ENCODE data around the gene CRIM1. TPM values are rescaled to one million over a fixed set of nuclear protein-coding genes. Genes with fewer than 3 reads are reported as not detected.

The CRIM1 gene
- total and polyA plus RNA-seq, 7 experiments from 2014 or later: 0.10 to 7.1 (median 0.92) TPM

DNA sequence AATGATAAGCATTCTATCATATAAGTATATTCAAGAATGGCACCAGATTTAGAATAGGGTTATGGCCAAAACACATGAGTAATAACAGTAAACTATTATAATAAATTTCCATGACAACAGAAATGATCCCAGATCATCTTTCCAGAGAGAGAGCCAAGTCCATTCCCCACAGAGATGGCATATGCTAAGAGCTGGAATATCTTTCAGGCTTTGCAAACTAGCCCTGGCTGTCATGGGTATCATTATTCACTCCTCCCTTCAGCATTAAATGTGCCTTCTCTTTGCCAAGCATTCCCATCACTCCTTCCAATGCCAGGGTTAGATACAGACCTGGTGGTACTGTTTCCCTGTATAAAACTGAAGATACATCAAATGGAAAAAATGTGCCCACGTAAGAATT, 231.5 kb downstream of the CRIM1 start:
- Mint-ChIP-seq H3K4me3 (no peak overlapping the region), H3K27ac (no peak overlapping the region), H3K4me1 (peaks cover 8 to 25% (median 15%) of the 10 kb centered on the region in 7 donors), H3K36me3 (peaks cover 15 to 59% (median 55%) of the 10 kb centered on the region in 5 donors), H3K9me3 (no peaks in the 10 kb centered on the region), H3K27me3 (no peaks in the 10 kb centered on the region)
- no peak overlapping the region for H3K4me3 ChIP-seq (ENCODE audit: low read length)
- H3K27me3 ChIP-seq (ENCODE audit: control insufficient read depth in 2 of 2, insufficient read depth in 2 of 2, low read length in 2 of 2): no peaks in the 10 kb centered on the region
- CTCF ChIA-PET: no interaction called here
- ATAC-seq: no peak
- no peaks in the 10 kb centered on the region for H3K4me1 ChIP-seq (ENCODE audit: control insufficient read depth in 2 of 2, insufficient read depth in 2 of 2, low read length in 2 of 2)
- intact Hi-C loops (cut with micrococcal nuclease): no loop called here
- POLR2A ChIA-PET: no interaction called here
- no peak overlapping the region for H3K27ac ChIP-seq (ENCODE audit: low read depth, low read length)
- peaks cover 3 to 34% (median 7%) of the 10 kb centered on the region in 3 experiments for H3K36me3 ChIP-seq (ENCODE audit: control insufficient read depth in 2 of 3, insufficient read depth in 3 of 3, low read length in 3 of 3)
- H3K9me3 ChIP-seq (ENCODE audit: control insufficient read depth in 2 of 3, low read length in 3 of 3): no peaks in the 10 kb centered on the region
- no peak for DNase-seq

DNA sequence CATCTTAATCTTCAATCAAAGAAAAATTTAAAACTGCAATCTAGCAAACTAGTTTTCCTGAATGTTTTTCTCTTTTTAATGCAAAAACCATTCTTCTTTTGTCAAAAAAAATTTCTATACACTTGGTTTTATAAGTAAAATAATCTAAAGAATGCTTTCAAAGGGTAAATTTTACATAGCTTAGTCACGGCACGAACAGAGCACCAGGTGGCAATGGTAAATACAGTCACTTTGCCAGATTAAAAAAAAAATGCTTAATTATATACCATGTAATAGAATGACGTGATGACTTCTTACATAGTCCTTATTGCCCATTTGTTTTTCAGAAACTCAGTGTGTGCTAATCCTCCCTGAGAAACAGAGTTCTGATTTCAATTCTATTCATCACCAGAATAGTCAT, 232.0 kb downstream of the CRIM1 start:
- no peak for ATAC-seq
- CTCF ChIA-PET: no interaction called here
- POLR2A ChIA-PET: no interaction called here
- Mint-ChIP-seq H3K27me3 (no peaks in the 10 kb centered on the region), H3K36me3 (peaks cover 15 to 55% (median 51%) of the 10 kb centered on the region in 5 donors), H3K9me3 (no peaks in the 10 kb centered on the region), H3K4me1 (peaks cover 8 to 27% (median 15%) of the 10 kb centered on the region in 7 donors), H3K27ac (no peak overlapping the region), H3K4me3 (no peak overlapping the region)
- H3K27me3 ChIP-seq (ENCODE audit: control insufficient read depth in 2 of 2, insufficient read depth in 2 of 2, low read length in 2 of 2): no peaks in the 10 kb centered on the region
- H3K36me3 ChIP-seq (ENCODE audit: control insufficient read depth in 2 of 3, insufficient read depth in 3 of 3, low read length in 3 of 3): peaks cover 3 to 31% (median 7%) of the 10 kb centered on the region in 3 experiments
- DNase-seq: no peak
- H3K27ac ChIP-seq (ENCODE audit: low read depth, low read length): no peak overlapping the region
- intact Hi-C loops (cut with micrococcal nuclease): no loop called here
- H3K4me3 ChIP-seq (ENCODE audit: low read length): no peak overlapping the region
- no peaks in the 10 kb centered on the region for H3K9me3 ChIP-seq (ENCODE audit: control insufficient read depth in 2 of 3, low read length in 3 of 3)
- no peaks in the 10 kb centered on the region for H3K4me1 ChIP-seq (ENCODE audit: control insufficient read depth in 2 of 2, insufficient read depth in 2 of 2, low read length in 2 of 2)

DNA sequence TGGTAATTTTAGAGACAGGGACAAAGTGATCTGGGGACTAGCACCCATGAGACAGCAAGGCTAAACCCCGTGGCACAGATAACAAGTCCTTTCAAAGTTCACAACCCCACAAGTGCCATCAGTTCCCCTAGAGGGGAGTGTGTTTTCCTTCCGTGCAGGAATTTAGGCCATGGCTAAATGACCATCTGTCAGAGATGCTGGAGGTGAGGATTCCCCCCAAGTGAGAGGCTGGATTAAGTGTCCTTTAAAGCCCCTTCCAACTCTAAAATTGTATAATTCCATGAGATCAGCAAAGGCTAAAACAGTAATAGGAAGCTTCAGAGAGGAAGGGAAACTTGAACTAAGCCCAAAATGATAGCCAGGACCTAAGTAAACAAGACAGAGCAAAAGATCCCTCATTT, 233.7 kb downstream of the CRIM1 start:
- DNase-seq (no peak), ATAC-seq (no peak)
- Mint-ChIP-seq H3K9me3 (no peaks in the 10 kb centered on the region), H3K27ac (no peak overlapping the region), H3K27me3 (no peaks in the 10 kb centered on the region), H3K36me3 (peaks cover 9 to 47% (median 34%) of the 10 kb centered on the region in 5 donors), H3K4me3 (no peak overlapping the region), H3K4me1 (peaks cover 13 to 32% (median 24%) of the 10 kb centered on the region in 7 donors)
- no peaks in the 10 kb centered on the region for H3K9me3 ChIP-seq (ENCODE audit: control insufficient read depth in 2 of 3, low read length in 3 of 3)
- no peak overlapping the region for H3K27ac ChIP-seq (ENCODE audit: low read depth, low read length)
- H3K36me3 ChIP-seq (ENCODE audit: control insufficient read depth in 2 of 3, insufficient read depth in 3 of 3, low read length in 3 of 3): peaks cover 3 to 20% (median 7%) of the 10 kb centered on the region in 3 experiments
- ChIA-PET CTCF (no interaction called here), POLR2A (no interaction called here)
- intact Hi-C loops (cut with micrococcal nuclease): no loop called here
- no peaks in the 10 kb centered on the region for H3K27me3 ChIP-seq (ENCODE audit: control insufficient read depth in 2 of 2, insufficient read depth in 2 of 2, low read length in 2 of 2)
- no peaks in the 10 kb centered on the region for H3K4me1 ChIP-seq (ENCODE audit: control insufficient read depth in 2 of 2, insufficient read depth in 2 of 2, low read length in 2 of 2)
- no peak overlapping the region for H3K4me3 ChIP-seq (ENCODE audit: low read length)

DNA sequence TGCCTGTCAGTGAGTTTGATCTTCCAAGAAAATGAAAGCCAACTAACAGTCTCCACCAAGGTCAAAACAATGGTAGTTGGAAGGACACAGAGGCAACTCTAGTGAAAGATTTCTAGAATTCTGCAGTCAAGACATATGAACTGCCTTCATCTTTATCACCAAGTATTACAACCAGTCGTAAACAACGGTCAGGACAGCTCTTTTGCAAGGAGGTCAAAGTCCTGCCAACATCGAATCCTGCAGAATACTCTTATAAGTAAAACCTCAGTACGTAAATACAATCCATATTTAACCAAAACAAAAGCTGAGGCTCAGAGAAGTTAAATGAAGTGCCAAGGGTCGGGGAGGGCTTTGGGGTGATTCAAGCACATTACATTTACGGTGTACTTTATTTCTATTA, 239.3 kb downstream of the CRIM1 start:
- H3K4me3 Mint-ChIP-seq: peak overlapping the region in 1 of 10 donors; percentile 62

DNA sequence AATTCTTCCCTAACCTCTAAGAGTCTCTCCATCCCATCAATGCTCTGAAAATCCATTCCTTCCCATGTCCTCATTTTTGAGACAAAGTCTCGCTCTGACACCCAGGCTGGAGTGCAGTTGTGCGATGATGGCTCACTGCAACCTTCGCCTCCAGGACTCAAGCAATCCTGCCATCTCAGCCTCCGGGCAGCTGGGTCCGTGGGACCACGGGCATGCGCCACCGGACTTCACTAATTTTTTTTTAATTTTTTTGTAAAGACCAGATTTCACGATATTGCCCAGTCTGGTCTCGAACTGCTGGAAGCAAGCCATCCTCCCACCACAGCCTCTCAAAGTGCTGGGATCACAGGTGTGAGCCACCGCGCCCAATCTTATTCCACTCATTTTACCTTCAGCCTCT, 240.8 kb downstream of the CRIM1 start:
- H3K9me3 ChIP-seq (ENCODE audit: control insufficient read depth in 2 of 3, low read length in 3 of 3): no peaks in the 10 kb centered on the region
- POLR2A ChIA-PET: no interaction called here
- H3K4me3 Mint-ChIP-seq: peak overlapping the region; percentile 91 to 98 (median 92)
- no peaks in the 10 kb centered on the region for H3K27me3 ChIP-seq (ENCODE audit: control insufficient read depth in 2 of 2, insufficient read depth in 2 of 2, low read length in 2 of 2)
- ATAC-seq (no peak), DNase-seq (no peak)
- H3K4me3 ChIP-seq (ENCODE audit: low read length): no peak overlapping the region
- peaks cover 9 to 16% of the 10 kb centered on the region in 2 donors for H3K4me1 ChIP-seq (ENCODE audit: control insufficient read depth in 2 of 2, insufficient read depth in 2 of 2, low read length in 2 of 2)
- H3K36me3 ChIP-seq (ENCODE audit: control insufficient read depth in 2 of 3, insufficient read depth in 3 of 3, low read length in 3 of 3): peaks cover 0 to 4% (median 0%) of the 10 kb centered on the region in 3 experiments
- no peaks in the 10 kb centered on the region for H3K9me3 Mint-ChIP-seq
- peaks cover 0 to 13% (median 0%) of the 10 kb centered on the region in 5 donors for H3K36me3 Mint-ChIP-seq
- CTCF ChIA-PET: no interaction called here
- H3K4me1 Mint-ChIP-seq: peaks cover 30 to 53% (median 39%) of the 10 kb centered on the region in 7 donors
- intact Hi-C loops (cut with micrococcal nuclease): loop anchor here in 1 of 2 donors (5.0 kb wide), 2 partner anchors 349 to 371 kb away; partner anchors contain the start of gene STRN
- H3K27me3 Mint-ChIP-seq: no peaks in the 10 kb centered on the region
- no peak overlapping the region for H3K27ac ChIP-seq (ENCODE audit: low read depth, low read length)
- peak overlapping the region in 2 of 9 donors; percentile 26 to 83 for H3K27ac Mint-ChIP-seq

More for the DNA sequence above, 239.3 kb downstream of the CRIM1 start:
- H3K27me3 ChIP-seq (ENCODE audit: control insufficient read depth in 2 of 2, insufficient read depth in 2 of 2, low read length in 2 of 2): no peaks in the 10 kb centered on the region
- intact Hi-C loops (cut with micrococcal nuclease): loop anchor here in 1 of 2 donors (5.0 kb wide), 2 partner anchors 348 to 372 kb away; partner anchors contain the start of gene STRN
- H3K4me1 ChIP-seq (ENCODE audit: control insufficient read depth in 2 of 2, insufficient read depth in 2 of 2, low read length in 2 of 2): peaks cover 9 to 16% of the 10 kb centered on the region in 2 donors
- no peak overlapping the region for H3K4me3 ChIP-seq (ENCODE audit: low read length)
- DNase-seq (no peak), ATAC-seq (no peak)
- ChIA-PET CTCF (interaction anchor here (0.6 kb wide), 1 partner anchor 861 kb away, joined by 3 read pairs; no protein-coding TSS in a partner anchor), POLR2A (no interaction called here)
- Mint-ChIP-seq H3K36me3 (peaks cover 0 to 17% (median 3%) of the 10 kb centered on the region in 5 donors), H3K27me3 (no peaks in the 10 kb centered on the region), H3K9me3 (no peaks in the 10 kb centered on the region), H3K4me1 (peaks cover 35 to 61% (median 47%) of the 10 kb centered on the region in 7 donors), H3K27ac (no peak overlapping the region)
- peaks cover 0 to 8% (median 3%) of the 10 kb centered on the region in 3 experiments for H3K36me3 ChIP-seq (ENCODE audit: control insufficient read depth in 2 of 3, insufficient read depth in 3 of 3, low read length in 3 of 3)
- H3K9me3 ChIP-seq (ENCODE audit: control insufficient read depth in 2 of 3, low read length in 3 of 3): no peaks in the 10 kb centered on the region
- H3K27ac ChIP-seq (ENCODE audit: low read depth, low read length): no peak overlapping the region

DNA sequence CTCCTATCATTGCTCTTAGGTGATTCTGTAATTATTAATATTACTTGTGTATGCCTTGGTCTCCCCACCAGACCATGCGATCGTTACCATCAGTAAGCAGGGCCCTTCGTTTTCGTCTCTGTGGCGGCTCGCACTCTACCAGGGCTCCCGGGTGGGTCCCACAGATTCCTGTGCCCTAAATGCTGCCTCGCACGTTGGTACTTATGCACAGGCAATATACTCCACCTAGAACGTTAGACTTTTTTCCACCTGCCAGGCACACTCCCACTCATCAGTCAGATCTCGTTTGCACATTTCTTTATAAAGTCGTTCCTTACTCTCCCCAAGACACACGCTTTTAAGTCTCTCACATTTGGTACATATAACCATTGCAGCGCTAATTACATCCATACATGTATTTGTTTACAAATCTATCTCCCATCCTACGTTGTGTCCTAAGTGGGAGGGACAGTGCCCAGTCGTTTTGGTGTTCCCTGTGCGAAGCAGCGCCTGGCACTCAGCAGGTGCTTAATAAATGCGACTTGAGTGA, 241.5 kb downstream of the CRIM1 start:
- H3K9me3 Mint-ChIP-seq: no peaks in the 10 kb centered on the region
- ATAC-seq (no peak), DNase-seq (peak in 1 of 9 donors; percentile 3)
- H3K27me3 Mint-ChIP-seq: no peaks in the 10 kb centered on the region
- Histone ChIP-seq H3K27me3 (ENCODE audit: control insufficient read depth in 2 of 2, insufficient read depth in 2 of 2, low read length in 2 of 2) (no peaks in the 10 kb centered on the region), H3K36me3 (ENCODE audit: control insufficient read depth in 2 of 3, insufficient read depth in 3 of 3, low read length in 3 of 3) (peaks cover 0 to 4% (median 0%) of the 10 kb centered on the region in 3 experiments), H3K27ac (ENCODE audit: low read depth, low read length) (peak overlapping the region; percentile 60), H3K4me3 (ENCODE audit: low read length) (peak overlapping the region; percentile 63), H3K4me1 (ENCODE audit: control insufficient read depth in 2 of 2, insufficient read depth in 2 of 2, low read length in 2 of 2) (peaks cover 9 to 16% of the 10 kb centered on the region in 2 donors), H3K9me3 (ENCODE audit: control insufficient read depth in 2 of 3, low read length in 3 of 3) (no peaks in the 10 kb centered on the region)
- intact Hi-C loops (cut with micrococcal nuclease): loop anchor here in 1 of 2 donors (1.0 to 5.0 kb wide), 3 partner anchors 242 to 370 kb away; partner anchors contain the start of genes CRIM1 and STRN
- ChIA-PET POLR2A (no interaction called here), CTCF (no interaction called here)
- peaks cover 28 to 46% (median 35%) of the 10 kb centered on the region in 7 donors for H3K4me1 Mint-ChIP-seq
- H3K36me3 Mint-ChIP-seq: peaks cover 0 to 13% (median 0%) of the 10 kb centered on the region in 5 donors
- peak overlapping the region; percentile 91 to 98 (median 92) for H3K4me3 Mint-ChIP-seq
- peak overlapping the region; percentile 69 to 97 (median 83) for H3K27ac Mint-ChIP-seq

Measured in naive thymus-derived CD4-positive, alpha-beta T cell (primary cell).